Measurements from ENCODE around the gene TDRD7. TPM values are rescaled to one million over a fixed set of nuclear protein-coding genes. Genes with fewer than 3 reads are reported as not detected.

Gene TDRD7
- total and polyA plus RNA-seq, 2 of the 8 experiments (the other 6 are each of a cell fraction or from before 2014, with no cell fraction given), result 1.2 to 2.3 TPM

GRCh38 chr9:97507428-97507984, 95.6 kb downstream of the TDRD7 start (continued):
- no peak for TF ChIP-seq TAF1 (IDR thresholded peaks at IDR 0.05; ENCODE audit: low read depth, low read length)
- no peak for TF ChIP-seq TCF12 (IDR thresholded peaks at IDR 0.05; ENCODE audit: low read depth, low read length)
- TF ChIP-seq POLR2A (IDR thresholded peaks at IDR 0.05; ENCODE audit: control extremely low read depth in 1 of 2, low read depth in 2 of 2, low read length in 2 of 2), result no peak
- no peak for TF ChIP-seq ZNF274 (IDR thresholded peaks at IDR 0.05; ENCODE audit: borderline replicate concordance, extremely low read depth, low read length)
- no peak for TF ChIP-seq KDM1A (IDR thresholded peaks at IDR 0.05; ENCODE audit: borderline replicate concordance, low read length)
- TF ChIP-seq YY1 (IDR thresholded peaks at IDR 0.05; ENCODE audit: low read depth, low read length), result no peak

Measured in H1 (cell line).